Muscle of leg (tissue), 11 donors: ENCODE data around the gene CACNA1C. TPM values are rescaled to one million over a fixed set of nuclear protein-coding genes. Genes with fewer than 3 reads are reported as not detected.

Experiments used
- DNase-seq: peaks from one replicate; pipeline ENCODE4 v3.0.0; 2013
- H3K27ac ChIP-seq: one replicate; pipeline ENCODE4 v1.5.1; 2013; ENCODE audit warnings: mild to moderate bottlenecking, low read length, control low read depth
- H3K27me3 ChIP-seq: one replicate; pipeline ENCODE4 v1.6.1; 2013; ENCODE audit warnings: low read length; ENCODE audit not compliant: control insufficient read depth, insufficient read depth
- H3K36me3 ChIP-seq: one replicate; pipeline ENCODE4 v1.6.1; 2013; ENCODE audit warnings: low read length; ENCODE audit not compliant: control insufficient read depth, insufficient read depth
- H3K4me1 ChIP-seq: one replicate; pipeline ENCODE4 v1.6.1; 2013; ENCODE audit warnings: low read length; ENCODE audit not compliant: control insufficient read depth, insufficient read depth
- H3K4me3 ChIP-seq: one replicate; pipeline ENCODE4 v1.5.1; 2013; ENCODE audit warnings: low read length, control low read depth
- H3K9me3 ChIP-seq: replicated peaks from 2 replicates; pipeline ENCODE4 v1.6.1; 2013; ENCODE audit warnings: low read depth, low read length; ENCODE audit not compliant: control insufficient read depth
- WGBS: methylation state at CpG from one replicate; pipeline ENCODE4 v1.1.5; 2013; ENCODE audit warnings: missing lambda C conversion rate; ENCODE audit not compliant: insufficient coverage; 5-methylcytosine and 5-hydroxymethylcytosine counted together
- polyA plus RNA-seq, 8 donors: library from polyadenylated mRNA; unstranded; fragments of 120-200 nt; gene quantifications; one replicate each; pipeline versions ENCODE4 v1.2.1 to v1.2.3, GENCODE V29; 2013; ENCODE audit warnings: inconsistent platforms in 1 of 8, low replicate concordance in 1 of 8; ENCODE audit not compliant: insufficient read length in 8 of 8, insufficient read depth in 1 of 8
- total RNA-seq: library from RNA; stranded (reverse); fragments of 120-200 nt; gene quantifications from one replicate; pipeline ENCODE4 v1.2.4, GENCODE V29; 2013

CACNA1C gene
- total and polyA plus RNA-seq, 9 donors = 1.9 to 4.3 (median 3.6) TPM

DNA sequence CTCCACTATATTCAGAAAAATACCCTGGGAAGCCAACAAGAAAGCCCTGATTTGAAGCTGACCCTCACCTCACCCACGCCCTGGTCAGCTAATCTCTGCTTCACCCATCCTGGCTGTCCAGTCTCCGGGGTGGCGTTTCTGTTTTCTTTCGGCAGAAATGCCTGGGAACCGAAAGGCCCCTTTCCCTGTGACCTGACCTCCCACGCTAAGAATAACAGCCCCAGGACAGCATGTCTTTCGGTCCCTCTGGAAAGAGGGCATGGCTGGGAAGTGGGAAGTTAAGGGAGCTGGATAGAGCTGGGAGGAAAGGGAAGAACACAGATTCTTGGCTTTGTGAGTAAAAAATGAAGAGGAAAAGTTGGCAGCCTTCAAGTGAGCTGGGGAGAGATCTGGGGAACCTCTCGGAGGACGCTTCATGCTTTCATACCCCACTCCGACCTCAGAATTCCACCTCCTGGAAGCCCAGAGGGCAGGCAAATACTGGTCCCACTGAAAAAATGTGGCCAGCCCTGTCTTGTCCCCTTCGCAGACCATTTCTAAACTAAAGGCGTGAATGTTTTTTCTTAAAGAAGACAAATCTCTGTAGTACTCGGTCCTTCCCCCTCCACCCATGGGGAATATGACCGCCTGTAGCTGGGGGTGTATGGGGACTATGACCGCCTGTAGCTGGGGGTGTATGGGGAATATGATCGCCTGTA, 579.0 kb downstream of the CACNA1C start:
- peaks cover 6% of the 10 kb centered on the region for H3K4me1 ChIP-seq
- no peak overlapping the region for H3K4me3 ChIP-seq
- H3K27ac ChIP-seq = peak overlapping the region; percentile 59
- WGBS = no CpG with 5 or more reads among the region's 16 CpGs
- DNase-seq = peak; percentile 42
- H3K27me3 ChIP-seq = peaks cover 16% of the 10 kb centered on the region
- no peaks in the 10 kb centered on the region for H3K36me3 ChIP-seq
- peaks cover 6% of the 10 kb centered on the region for H3K9me3 ChIP-seq

DNA sequence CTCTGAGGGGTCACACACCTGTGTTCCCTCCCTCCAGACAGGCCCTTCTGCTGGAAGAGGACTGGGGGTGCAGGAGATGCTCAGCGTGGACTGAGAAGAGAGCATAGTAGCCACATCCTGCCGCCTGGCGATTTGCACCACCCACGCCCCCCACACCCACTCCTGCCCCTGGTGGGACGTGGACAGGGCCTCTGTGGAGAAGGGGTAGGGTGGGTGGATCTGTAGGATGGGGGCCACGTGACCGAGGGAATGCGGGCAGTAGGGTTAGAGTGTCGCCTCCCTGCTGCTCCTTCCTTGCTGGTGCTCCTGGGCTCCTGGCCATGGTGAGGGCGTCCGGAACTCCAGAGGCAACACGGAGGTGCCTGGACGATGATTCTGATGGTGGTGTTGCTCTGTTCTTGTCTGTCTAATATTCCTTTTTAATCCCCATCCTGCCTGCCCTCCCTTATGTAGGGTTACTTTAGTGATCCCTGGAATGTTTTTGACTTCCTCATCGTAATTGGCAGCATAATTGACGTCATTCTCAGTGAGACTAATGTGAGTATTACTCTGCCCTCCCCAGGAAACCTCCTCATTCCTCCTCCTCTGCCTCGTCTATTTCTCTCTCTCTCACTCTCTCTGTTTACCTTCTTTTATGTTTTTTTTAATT, 580.5 kb downstream of the CACNA1C start:
- no peak overlapping the region for H3K4me3 ChIP-seq
- H3K27me3 ChIP-seq = peaks cover 9% of the 10 kb centered on the region
- no peaks in the 10 kb centered on the region for H3K36me3 ChIP-seq
- DNase-seq = no peak
- H3K27ac ChIP-seq = no peak overlapping the region
- peaks cover 6% of the 10 kb centered on the region for H3K4me1 ChIP-seq
- peaks cover 6% of the 10 kb centered on the region for H3K9me3 ChIP-seq
- WGBS = 97% methylated on average over 6 of the region's 16 CpGs

DNA sequence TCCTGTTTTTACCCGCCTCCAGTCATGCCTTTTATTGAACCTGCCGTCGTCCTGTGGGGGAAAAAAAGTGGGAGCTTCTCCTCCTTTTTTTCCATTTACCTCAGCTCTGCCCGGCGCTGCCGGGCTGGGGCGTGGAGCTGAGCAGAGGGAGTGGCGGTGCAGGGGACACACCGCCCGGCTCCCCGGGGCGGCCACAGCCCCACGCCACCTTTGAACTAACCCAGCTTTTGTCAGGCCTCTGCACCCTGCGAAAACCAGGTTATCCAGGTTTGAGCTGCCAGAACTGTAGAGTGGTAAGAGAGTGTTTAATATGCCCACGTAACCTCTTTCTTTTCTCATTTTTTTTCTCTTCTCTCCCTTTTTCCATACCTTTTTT, 581.0 kb downstream of the CACNA1C start:
- Histone ChIP-seq H3K4me1 (peaks cover 6% of the 10 kb centered on the region), H3K36me3 (no peaks in the 10 kb centered on the region), H3K27me3 (peaks cover 9% of the 10 kb centered on the region), H3K9me3 (peaks cover 6% of the 10 kb centered on the region), H3K4me3 (no peak overlapping the region), H3K27ac (no peak overlapping the region)
- WGBS = no CpG with 5 or more reads among the region's 15 CpGs
- DNase-seq = no peak

DNA sequence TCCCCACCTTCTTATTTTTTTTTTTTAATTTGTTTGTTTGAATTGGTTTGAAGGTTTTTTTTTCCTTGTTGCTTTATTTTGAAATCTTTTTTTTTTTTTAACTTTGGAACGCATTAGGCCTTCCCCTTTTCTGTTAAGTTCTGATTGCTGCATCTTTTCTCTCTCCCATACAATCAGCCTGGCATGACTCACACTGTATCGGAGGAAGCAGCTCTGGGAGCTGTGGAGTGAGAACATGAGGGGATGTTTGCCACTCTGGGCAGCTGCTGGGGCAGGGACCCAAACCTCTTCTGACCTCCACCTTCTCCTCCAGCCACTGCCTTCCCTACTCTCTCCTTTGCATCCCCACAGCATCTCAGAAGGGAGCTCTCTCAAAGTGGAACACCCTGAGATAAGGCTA, 581.7 kb downstream of the CACNA1C start:
- H3K27ac ChIP-seq = no peak overlapping the region
- no peaks in the 10 kb centered on the region for H3K36me3 ChIP-seq
- H3K4me1 ChIP-seq = peaks cover 6% of the 10 kb centered on the region
- H3K27me3 ChIP-seq = peaks cover 9% of the 10 kb centered on the region
- DNase-seq = no peak
- no peak overlapping the region for H3K4me3 ChIP-seq
- peaks cover 6% of the 10 kb centered on the region for H3K9me3 ChIP-seq
- no CpG with 5 or more reads among the region's 2 CpGs for WGBS

DNA sequence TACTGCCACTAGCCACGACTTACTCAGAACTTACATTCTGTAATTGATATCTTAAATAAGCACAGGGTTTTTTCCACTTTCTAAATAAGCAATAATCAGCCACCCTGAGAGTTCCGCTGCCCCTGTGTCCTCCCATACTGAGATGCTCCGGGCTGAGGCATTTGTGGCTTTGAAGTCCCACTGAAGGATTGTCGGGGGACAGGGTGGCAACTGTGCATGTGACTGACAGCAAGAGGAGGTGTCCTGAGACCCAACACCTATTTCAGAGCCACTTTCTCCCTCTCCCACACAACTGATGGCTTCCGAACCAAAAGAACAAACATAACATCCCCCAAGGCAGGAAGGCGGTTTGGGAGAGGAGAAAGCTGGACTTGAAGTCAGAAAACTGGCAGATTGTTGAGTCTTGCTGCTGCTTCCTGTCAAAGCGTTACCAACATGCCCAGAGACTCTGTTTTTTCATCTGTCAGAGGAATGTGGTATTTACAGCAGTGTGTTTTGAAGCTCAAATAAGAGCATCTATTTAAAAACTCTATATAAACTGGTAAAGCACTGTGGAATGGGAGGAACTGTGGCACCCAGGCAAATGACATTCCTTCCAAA, 584.1 kb downstream of the CACNA1C start:
- peaks cover 13% of the 10 kb centered on the region for H3K4me1 ChIP-seq
- H3K9me3 ChIP-seq = peaks cover 6% of the 10 kb centered on the region
- H3K4me3 ChIP-seq = no peak overlapping the region
- 67% methylated on average over 3 of the region's 7 CpGs for WGBS
- no peak overlapping the region for H3K27ac ChIP-seq
- peaks cover 2% of the 10 kb centered on the region for H3K27me3 ChIP-seq
- no peaks in the 10 kb centered on the region for H3K36me3 ChIP-seq
- DNase-seq = no peak

DNA sequence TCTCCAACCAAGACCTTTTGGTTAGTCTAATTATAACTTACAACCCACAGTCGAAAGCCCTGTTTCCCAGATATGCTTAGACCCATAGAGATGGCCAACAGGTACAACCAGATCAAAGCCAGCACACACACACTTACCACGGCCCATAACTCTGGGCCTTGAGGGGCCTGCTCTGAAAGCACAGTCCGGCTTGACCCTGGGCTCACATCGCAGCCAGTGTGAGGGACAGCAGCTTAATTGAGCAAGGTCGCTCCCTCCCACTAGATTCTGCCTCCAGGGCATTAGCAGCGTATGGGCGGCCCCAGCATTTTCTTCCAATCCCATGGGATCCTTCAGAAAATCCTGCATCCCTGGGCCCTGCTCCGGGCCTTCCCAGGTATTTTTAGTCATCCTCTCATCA, 584.6 kb downstream of the CACNA1C start:
- no peak for DNase-seq
- no peaks in the 10 kb centered on the region for H3K36me3 ChIP-seq
- no peak overlapping the region for H3K27ac ChIP-seq
- H3K27me3 ChIP-seq = no peaks in the 10 kb centered on the region
- no peak overlapping the region for H3K4me3 ChIP-seq
- WGBS = 87% methylated on average over 6 of the region's 8 CpGs
- peaks cover 6% of the 10 kb centered on the region for H3K9me3 ChIP-seq
- H3K4me1 ChIP-seq = peaks cover 13% of the 10 kb centered on the region

DNA sequence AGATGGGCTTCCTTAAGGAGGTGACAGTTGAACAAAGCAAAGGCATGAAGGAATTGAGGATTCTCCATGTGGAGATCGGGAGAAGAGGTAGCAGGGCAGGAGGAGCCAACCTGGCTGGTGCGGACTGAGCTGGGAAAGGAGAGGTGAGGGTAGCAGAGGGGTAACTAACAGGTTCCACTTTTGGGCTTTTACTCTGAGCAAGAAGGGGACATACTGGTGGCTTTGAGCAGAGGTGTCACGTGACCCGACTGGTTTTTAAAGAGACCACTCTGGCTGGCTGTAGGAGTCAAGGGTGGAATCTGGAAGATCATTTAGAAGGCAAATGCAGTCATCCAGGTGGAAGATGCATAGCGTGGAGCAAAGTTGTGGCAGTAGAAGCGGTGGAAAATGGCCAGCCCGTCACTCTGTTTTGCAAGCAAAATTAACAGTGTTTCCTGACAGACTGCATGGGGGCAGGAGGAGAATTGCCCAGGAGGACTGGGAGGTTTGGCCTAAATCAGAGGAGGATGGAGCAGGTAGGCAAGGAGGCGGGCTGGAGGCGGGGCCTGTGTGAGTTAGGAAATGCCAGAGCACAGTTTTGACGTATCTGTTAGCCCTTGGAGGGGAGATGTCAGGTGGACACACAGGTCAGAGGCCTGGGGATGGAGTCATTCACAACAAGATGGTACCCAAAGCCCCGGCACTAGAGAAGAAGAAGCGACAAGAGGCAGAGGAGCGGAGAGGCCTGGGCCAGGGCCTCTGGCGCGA, 585.7 kb downstream of the CACNA1C start:
- WGBS = 85% methylated on average over 15 of the region's 15 CpGs
- DNase-seq = no peak
- peaks cover 6% of the 10 kb centered on the region for H3K9me3 ChIP-seq
- H3K36me3 ChIP-seq = no peaks in the 10 kb centered on the region
- no peak overlapping the region for H3K4me3 ChIP-seq
- no peak overlapping the region for H3K27ac ChIP-seq
- H3K4me1 ChIP-seq = peaks cover 10% of the 10 kb centered on the region
- H3K27me3 ChIP-seq = peaks cover 3% of the 10 kb centered on the region

DNA sequence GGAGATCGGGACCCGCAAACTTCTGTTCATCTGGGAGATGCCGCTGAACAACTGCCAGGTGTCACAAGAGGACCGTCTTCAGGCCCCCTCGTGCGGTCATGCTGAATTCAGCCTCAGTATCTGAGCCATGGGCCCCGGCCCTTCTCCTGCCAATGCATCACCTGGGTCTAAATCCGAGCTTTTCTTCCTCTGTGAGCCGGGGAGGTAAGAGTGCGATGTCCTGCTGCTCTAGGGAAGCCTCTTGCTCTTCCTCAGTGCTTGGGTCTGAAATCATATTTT, 586.2 kb downstream of the CACNA1C start:
- DNase-seq = no peak
- Histone ChIP-seq H3K9me3 (peaks cover 6% of the 10 kb centered on the region), H3K27me3 (peaks cover 3% of the 10 kb centered on the region), H3K27ac (no peak overlapping the region), H3K36me3 (no peaks in the 10 kb centered on the region), H3K4me3 (no peak overlapping the region), H3K4me1 (peaks cover 10% of the 10 kb centered on the region)
- WGBS = 86% methylated on average over 10 of the region's 10 CpGs

DNA sequence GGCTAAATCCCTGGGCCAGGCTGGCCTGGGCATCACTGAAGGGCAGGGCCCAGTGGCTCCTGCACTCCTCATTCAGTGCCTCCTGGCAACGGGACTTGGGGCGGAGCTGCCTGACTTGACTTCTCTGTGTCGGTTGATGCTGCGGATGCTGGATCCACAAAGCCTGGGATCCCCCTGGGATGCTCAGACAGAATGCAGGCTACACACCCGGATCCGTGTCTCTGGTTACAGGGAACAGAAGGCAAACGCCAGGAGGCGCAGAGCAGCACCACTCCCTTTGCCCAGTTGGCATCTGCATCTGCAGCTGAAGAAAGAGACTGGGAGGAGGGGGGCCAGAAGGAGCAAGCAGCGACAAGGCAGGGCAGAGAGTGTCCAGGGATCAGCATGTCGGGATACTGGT, 587.5 kb downstream of the CACNA1C start:
- H3K4me1 ChIP-seq = peaks cover 10% of the 10 kb centered on the region
- H3K9me3 ChIP-seq = no peaks in the 10 kb centered on the region
- 56% methylated on average over 8 of the region's 10 CpGs for WGBS
- H3K27me3 ChIP-seq = peaks cover 5% of the 10 kb centered on the region
- H3K36me3 ChIP-seq = no peaks in the 10 kb centered on the region
- peak overlapping the region; percentile 59 for H3K27ac ChIP-seq
- no peak overlapping the region for H3K4me3 ChIP-seq
- no peak for DNase-seq

DNA sequence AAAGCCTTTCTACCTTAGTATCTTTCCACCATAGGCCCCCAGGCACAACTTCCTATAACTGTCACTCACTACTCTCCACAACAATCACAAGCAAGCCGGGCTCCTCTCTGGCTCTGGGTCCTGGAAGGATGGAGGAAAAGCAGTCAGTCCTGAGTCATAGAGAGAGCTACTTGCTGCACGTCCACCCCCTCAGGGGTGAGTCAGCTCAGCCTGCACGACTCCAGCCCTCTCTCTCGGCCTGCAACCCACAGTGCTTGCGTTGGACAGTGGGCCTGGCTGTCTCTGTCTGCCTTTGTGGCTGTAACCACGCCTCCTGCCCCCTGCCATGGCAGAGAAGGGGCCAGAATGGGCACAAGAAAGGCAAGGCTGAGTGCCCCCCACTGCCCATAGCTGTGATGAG, 587.9 kb downstream of the CACNA1C start:
- WGBS = 17% methylated on average over 4 of the region's 6 CpGs
- H3K4me1 ChIP-seq = peaks cover 10% of the 10 kb centered on the region

More for the DNA sequence above, 587.9 kb downstream of the CACNA1C start:
- peak; percentile 52 for DNase-seq
- H3K27me3 ChIP-seq = peaks cover 5% of the 10 kb centered on the region
- H3K9me3 ChIP-seq = no peaks in the 10 kb centered on the region
- H3K4me3 ChIP-seq = no peak overlapping the region
- no peaks in the 10 kb centered on the region for H3K36me3 ChIP-seq
- H3K27ac ChIP-seq = peak overlapping the region; percentile 59
